Stimulated activated CD8-positive, alpha-beta memory T cell treated with anti-CD3 and anti-CD28 coated beads, Interleukin-12 subunit alpha, Interleukin-12 subunit beta, amount 100 ng/mL, for 1 hour (primary cell): Measurements from ENCODE around the gene AKR7A3.
"Not testable (repeated sequence)": the region's sequence is repeated elsewhere in the genome, so short reads cannot be mapped to it uniquely, and the experiment has no call there.

ENCODE experiments used
- DNase-seq: peaks from one replicate; pipeline ENCODE4 v3.0.0-alpha.2; 2020; ENCODE audit warnings: low read depth

The AKR7A3 gene

DNA sequence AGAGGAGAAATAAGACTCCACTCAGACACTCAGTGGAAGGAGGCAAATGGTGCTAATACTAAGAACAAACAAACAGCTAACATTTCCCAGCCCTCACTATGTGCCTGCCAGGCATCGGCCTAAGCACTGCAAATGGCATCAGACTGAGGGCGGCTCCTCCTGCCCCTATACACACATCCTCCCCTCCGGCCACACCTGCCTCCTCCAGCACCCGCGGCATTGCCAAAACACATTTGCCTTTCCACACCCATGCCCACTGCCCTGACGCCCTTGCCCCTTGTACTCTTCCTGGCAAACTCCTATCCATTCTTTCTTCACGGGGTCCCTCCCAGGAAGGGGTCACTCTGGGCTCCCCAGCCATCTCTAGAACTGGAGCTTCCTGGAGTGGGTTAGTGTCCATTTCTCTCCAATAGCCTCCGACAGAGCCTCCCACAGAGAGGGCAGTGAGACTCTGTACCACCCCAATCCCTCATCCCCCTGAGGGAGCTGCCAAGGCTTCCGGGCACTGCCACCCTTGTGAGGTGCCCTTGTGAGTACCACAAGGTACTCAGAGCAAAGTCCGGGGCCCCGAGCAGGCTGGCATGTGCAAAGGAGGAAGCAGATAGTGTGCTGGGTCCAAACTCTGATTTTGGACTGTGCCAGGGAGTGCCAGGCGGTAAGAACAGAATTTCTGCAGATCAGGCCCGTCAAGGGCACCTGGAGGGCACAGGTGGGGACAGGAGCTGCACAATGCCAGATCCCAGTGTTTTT, 959 bp downstream of the AKR7A3 start:
- DNase-seq, result no peak

DNA sequence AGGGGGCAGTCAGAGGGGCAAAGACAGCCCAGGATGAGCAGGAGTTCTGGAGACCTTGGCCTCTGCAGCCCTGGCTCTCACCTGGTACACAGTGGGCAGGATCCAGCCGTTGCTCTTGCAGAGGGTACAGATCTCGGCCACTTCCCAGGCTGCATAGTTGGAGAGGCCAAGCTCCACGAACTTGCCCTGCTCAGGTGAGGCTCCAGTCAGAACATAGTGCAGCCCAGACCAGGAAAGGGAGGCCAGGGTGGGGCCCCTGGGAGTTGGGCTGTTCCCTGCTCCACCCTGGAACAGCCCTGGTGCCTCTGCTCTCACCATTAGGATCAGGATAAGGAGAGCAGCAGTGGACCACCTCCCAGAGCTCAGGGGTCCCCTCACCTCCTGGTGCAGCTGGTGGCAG, 2.8 kb downstream of the AKR7A3 start:
- DNase-seq, result not testable (repeated sequence)

DNA sequence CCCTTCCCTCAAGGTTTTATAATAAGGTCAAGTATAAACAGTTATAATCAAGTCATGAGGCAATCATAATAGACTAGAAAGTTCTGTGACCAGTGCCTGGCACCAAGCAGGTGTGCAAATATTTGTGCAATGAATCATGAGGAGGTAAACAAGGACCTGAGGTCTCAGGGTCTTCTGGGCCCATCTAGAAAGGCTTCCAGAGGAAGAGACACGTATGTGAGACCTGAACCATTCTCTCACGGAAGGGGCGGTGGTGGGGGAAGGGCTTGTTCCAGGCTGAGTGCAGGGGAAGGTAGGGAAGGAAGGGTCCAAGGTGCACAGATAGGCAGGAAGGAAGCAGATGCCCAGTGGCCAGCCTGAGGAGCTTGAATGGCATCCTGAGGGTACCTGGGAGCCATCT, 3.2 kb downstream of the AKR7A3 start:
- DNase-seq, result not testable (repeated sequence)

DNA sequence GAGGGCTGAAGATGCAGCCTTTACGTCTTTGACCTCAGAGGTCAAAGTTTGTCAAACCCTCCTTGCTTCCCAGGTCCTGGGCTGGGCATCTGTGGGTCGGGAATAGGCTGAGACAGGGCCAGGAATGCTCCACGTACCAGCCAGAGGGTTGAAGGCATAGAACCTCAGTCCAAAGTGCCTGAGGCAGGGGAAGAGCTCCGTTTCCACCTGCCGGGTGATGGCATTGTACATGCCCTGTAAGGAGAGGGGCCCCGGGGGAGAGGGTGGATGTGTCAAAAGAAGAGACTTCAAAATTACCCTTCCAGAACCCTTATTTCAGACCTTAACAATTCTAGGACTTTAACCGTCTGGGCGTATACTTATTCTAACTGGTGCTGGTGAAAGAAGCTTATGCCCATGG, 3.7 kb downstream of the AKR7A3 start:
- DNase-seq, result no peak

DNA sequence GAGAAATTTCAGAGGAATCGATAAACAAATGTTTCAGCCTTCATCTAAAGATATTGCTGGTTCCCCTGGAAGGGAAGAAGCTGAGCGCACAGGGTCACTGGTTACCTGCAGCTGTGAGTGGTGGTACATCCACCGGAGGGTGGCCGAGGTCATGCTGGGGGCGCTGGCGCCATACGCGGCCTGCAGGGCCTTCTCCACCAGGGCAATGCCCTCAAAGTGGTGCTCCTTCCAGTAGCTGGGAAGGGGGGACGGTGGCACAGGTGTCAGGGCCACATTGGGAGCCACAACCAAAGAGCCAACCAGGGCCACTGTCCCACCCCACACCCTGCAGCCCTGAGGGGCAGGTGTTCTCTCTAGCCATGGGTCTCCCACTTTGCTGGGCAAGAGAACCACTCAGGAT, 4.7 kb downstream of the AKR7A3 start:
- DNase-seq, result no peak

DNA sequence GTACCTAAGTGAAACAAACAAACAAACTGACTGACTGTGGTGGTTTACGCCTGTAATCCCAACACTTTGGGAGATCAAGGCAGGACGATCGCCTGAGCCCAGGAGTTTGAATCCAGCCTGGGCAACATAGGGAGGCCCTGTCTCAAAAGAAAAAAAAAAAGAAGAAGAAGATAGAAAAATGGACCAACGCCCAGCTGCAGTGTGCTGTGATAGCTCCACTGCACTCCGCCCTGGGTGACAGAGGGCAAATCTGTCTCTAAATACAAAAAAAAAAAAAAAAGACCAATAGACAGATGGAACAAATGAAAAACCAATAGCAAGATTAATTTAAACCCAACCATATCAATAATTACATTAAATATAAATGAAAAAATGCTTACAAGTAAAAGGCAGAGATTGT, 13.9 kb downstream of the AKR7A3 start:
- no peak for DNase-seq

DNA sequence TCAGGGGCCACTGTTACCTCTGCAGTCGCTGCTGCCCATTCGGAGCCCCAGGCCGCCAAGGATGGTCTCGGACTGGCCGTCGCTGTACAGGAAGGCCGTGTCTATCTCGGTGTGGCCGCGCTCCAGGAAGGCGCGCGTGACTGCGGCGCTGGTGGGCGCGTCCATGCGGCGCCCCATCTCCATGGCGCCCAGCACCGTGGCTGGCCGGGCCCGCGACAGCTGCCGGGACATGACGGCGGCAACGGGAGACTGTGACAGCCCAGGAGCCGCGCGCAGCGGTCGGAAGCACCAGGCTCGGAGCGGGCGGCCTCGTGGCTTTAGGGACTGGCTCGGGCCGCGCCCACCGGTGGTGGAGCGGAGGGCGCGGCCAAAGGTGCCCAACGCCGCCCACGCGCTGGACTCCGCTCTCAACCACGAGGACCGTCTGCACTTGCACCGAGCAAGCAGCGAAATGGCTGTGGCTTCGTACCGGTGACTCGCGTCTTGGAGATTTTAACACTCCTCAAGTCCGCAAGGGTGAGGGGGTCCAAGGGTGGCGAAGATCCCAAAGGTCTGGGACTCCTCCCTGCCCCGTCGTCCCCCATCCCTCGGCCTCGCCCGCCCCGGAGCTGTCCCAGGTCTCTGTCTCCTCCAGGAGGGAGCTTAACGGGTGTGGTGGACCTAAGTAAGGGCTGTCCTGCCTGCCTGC, 14.6 kb downstream of the AKR7A3 start:
- DNase-seq, result not testable (repeated sequence)

DNA sequence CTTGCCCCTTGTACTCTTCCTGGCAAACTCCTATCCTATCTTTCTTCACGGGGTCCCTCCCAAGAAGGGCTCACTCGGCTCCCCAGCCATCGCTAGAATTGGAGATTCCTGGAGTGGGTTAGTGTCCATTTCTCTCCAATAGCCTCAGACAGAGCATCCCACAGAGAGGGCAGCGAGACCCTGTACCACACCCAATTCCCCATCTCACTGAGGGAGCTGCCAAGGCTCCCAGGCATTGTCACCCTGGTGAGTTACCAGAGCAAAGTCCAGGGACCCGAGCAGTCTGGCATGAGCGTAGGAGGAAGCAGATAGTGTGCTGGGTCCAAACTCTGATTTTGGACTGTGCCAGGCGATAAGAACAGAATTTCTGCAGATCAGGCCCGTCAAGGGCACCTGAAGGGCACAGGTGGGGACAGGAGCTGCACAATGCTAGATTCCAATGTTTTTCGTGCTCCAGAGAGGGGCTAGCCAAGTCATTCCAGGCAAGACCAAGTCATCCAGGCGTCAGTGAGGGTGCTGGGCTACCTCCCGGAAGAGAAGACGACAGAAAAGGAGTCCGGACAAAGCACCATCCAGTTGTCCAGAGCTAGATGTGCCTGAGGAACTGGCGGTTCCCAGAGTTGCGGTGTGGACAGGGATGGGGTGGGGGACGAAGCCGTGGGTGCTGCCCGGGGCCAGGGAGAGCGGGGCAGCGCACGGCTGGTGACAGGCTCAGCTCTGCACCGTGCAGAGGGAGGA, 15.3 kb downstream of the AKR7A3 start:
- no peak for DNase-seq

DNA sequence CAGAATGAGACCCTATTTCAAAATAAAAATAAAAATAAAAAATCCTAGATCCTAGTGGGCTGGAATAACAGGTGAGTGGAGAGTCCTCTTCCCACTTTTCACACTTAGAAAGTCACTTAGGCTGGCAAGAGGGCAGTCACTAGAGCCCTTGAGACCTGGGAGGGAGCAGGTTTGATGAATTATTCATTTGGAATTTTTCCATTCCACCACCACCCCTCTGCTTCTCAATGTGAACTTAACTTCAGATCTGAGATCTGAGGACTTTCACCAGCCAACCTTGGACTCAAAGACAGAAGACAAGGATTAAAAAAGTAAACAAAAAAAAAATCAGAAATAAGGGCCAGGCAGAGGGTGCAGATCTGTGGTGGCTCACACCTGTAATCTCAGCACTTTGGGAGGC, 16.5 kb downstream of the AKR7A3 start:
- no peak for DNase-seq

DNA sequence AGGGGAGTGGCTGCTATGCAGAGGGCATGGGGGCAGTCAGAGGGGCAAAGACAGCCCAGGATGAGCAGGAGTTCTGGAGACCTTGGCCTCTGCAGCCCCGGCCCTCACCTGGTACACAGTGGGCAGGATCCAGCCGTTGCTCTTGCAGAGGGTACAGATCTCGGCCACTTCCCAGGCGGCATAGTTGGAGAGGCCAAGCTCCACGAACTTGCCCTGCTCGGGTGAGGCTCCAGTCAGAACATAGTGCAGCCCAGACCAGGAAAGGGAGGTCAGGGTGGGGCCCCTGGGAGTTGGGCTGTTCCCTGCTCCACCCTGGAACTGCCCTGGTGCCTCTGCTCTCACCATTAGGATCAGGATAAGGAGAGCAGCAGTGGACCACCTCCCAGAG, 18.2 kb downstream of the AKR7A3 start:
- not testable (repeated sequence) for DNase-seq

DNA sequence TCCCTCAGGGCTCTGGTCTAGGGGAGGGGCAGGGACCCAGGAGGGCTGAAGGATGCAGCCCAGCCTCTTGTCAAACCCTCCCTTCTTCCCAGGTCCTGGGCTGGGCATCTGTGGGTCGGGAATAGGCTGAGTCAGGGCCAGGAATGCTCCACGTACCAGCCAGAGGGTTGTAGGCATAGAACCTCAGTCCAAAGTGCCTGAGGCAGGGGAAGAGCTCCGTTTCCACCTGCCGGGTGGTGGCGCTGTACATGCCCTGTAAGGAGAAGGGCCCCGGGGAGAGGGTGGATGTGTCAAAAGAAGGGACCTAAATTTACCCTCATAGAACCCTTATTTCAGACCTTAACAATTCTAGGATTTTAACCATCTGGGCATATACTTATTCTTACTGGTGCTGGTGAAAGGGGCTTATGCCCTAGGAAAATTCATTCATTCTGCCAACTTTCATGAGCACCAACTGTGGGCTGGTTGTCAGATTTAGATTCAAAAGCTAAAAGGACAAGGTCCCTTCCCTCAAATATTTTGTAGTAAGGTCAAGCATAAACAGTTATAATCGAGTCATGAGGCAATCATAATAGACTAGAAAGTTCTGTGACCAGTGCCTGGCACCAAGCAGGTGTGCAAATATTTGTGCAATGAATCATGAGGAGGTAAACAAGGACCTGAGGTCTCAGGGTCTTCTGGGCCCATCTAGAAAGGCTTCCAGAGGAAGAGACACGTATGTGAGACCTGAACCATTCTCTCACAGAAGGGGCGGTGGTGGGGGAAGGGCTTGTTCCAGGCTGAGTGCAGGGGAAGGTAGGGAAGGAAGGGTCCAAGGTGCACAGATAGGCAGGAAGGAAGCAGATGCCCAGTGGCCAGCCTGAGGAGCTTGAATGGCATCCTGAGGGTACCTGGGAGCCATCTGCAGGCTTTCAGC, 18.9 kb downstream of the AKR7A3 start:
- not testable (repeated sequence) for DNase-seq

DNA sequence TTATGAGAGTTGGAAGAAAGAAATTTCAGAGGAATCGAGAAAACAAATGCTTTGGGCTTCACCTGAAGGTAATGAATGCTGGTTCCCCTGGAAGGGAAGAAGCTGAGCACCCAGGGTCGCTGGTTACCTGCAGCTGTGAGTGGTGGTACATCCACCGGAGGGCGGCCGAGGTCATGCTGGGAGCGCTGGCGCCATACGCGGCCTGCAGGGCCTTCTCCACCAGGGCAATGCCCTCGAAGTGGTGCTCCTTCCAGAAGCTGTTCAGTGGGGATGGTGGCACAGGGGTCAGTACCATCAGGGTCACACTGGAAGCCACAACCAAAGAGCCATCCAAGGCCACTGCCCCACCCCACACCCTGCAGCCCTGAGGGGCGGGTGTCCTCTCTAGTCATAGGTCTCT, 20.1 kb downstream of the AKR7A3 start:
- no peak for DNase-seq

DNA sequence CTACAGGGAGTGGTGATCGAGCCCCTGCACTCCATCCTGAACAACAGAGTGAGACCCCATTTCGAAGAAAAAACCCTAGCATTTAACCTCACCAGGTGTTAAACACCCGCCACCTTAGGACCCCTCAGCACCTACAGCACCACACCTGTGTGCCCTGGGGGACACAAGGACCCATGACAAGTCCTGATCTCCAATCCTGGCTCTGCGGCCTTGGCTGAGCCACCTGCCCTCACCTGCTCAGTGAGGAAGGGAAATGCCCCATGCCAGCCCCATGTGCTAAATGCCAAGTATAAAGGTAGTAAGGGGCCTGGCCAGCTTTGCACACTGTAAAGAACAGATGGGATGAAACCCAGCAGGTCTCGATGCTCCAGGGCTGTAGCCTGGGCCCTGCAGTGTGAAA, 25.8 kb downstream of the AKR7A3 start:
- no peak for DNase-seq

DNA sequence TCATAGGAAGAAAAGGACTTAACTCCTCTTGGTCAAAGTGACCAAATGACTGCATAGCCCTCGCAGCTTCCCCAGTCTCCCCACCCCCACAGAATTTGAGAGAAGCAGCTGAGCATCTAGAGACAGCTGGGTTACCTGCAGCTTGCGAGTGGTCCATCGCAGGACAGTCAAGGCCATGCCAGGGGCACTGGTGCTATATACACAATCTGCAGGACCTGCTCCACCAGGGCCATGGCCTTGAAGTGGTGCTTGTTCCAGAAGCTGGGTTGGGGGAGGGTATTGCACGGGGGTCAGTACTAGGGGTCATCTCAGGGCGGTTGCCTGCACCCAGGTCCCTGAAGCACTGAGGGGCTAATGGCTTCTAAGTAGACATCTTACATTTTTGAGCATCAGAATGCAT, 26.5 kb downstream of the AKR7A3 start:
- no peak for DNase-seq

DNA sequence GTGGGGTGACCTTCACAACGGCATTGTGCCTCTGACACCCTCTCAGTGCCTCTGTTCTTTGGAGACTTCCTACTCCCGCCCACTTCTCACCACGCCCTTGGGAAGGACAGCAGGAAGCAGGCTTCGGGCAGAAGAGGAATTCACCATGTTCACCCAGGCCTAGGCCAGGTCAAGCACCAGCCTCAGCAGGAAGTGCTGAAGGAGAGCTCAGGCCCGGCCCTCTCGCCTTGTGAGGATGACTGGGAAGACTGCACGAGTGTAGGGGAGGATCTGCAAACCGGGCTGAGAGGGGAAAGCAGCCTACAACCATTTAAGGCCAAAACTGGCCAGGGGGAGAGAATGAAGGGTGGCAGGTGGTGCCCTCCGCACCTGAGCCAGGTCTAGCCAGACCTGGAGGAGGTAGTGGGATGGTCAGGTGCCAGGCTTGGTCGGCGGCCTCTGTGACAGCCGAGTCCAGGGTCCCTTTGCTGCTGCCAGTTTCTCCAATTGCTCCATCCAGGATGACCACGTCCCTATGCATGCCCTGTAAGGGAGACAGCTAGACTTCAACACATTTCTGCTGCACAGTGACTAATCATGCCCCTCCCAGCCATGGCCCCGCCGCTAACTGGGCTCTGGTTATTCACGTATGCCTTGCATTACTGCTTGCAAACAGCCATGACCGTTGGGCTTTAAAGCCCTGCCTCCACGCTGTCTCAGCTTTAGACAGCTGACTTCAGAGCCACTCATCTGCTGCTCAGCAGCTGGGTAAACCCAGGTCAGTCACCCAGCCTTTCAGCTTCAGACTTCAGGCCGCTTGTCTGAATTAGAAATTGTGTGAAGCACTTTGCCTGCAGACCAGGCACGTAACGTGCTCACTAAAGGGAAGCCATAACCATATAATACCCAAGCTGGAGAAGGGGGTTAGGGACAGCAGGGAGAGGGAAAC, 28.1 kb downstream of the AKR7A3 start:
- no peak for DNase-seq

DNA sequence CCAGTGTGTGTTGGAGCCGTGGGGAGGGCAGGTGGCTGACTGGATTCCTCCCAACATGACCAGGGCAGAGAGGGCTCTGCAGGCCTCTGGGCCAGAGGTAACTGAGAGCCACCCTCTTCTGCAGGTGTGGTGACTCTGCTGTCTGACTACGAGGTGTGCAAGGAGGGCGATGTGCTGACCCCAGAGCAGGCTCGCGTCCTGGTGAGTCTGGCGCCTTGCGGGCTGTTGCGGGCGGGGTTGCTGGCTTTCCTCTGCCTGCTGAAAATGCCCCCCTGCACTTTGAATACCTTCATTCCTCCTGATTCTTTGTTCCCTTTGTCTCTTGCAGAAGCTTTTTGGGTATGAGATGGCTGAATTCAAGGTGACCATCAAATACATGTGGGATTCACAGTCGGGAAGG, 30.2 kb downstream of the AKR7A3 start:
- no peak for DNase-seq

DNA sequence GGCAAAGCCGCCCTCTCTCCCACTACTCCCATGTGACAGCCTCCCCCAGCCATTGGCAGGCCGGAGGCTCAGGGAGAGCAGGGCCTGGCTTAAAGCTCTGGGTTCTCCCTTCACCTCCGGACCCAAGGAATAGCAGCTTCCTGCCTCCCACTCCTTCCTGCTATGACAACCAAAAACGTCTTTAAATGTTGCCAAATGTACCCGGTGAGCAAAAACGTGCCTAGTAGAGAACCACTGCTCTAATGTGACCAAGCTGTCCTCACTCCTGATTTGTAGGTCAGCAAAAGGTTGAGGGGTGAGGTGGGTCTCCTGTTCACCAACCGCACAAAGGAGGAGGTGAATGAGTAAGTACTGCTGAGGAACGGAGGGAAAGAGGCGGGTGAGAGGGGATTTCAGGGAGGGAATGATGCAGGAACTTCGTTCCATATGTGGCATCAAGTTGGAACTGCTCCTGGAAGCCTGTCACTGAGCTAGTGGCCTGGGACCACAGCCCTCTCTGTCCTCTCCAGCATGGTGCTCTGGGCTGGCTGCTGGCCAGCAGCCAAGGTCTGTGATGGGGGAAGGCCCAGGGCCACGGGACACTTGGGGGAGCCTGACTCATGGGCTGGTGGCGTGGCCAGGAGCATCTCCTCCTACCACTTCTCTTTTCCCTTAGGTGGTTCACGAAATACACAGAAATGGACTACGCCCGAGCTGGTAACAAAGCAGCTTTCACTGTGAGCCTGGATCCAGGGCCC, 31.2 kb downstream of the AKR7A3 start:
- DNase-seq, result no peak

DNA sequence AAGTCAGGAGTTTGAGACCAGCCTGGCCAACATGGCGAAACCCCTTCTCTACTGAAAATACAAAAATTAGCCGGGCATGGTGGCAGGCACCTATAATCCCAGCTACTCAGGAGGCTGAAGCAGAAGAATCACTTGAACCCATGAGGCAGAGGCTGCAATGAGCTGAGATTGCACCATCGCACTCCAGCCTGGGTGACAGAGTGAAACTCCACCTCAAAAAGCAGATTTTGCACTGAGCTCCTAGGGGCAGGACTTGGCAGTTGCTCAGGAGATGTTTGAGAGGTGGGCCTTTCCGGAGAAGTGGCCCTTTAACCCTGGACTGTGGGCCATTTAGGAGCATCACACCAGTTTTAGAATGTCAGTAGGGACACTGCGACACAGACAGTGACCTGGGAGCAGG, 32.3 kb downstream of the AKR7A3 start:
- DNase-seq, result not testable (repeated sequence)

DNA sequence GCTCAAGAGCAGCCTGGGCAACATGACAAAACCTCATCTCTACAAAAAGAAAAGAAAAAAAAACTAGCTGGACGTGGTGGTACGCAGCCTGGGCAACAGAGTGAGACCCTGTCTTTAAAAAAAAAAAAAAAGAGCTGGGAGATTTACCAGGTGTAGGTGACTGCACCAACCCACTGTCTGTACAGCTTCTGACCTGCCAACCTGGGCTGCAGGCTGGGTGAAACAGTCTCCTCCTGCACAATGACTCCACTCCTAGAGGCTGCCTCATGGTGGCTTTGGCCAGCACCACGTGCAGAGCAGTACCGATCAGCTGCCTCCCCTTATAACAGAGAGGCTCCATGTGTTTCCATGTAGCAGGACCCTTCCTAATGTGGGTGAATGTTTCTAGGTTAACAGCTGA, 33.3 kb downstream of the AKR7A3 start:
- no peak for DNase-seq

DNA sequence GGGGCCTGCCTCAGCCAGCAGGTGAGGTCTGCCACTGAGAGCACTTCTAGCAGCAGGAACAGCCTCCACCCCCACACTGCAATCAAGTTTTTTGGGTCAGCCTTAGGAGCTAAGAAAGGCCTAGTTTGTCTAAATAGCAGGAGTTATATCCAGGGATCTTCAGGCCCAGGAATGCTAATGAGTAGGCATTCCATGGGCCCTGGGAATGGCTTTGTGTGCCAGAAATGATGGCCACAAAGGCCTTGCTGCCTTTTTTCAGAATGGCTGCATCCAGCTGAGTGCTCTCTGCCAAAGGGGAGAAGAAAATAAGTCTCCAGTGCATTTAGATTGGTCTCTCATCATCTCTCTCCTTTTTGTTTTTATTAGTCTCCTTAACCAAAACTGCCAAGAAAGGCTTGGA, 34.2 kb downstream of the AKR7A3 start:
- DNase-seq, result no peak
